A673 (cell line): ENCODE results near the gene PLEKHB2. TPM values are rescaled to one million over a fixed set of nuclear protein-coding genes. Genes with fewer than 3 reads are reported as not detected.
"Not testable (repeated sequence)": the region's sequence is repeated elsewhere in the genome, so short reads cannot be mapped to it uniquely, and the experiment has no call there.

Experiments
- BruUV-seq: library from RNA; stranded (reverse); fragments of 400-500 nt; replicated peaks from 2 replicates; lab custom pipeline; 2021; lab: Mats Ljungman, UMichigan
- CTCF ChIA-PET: fragments of 300-600 bp; sonication (Branson Sonifier 250); formaldehyde crosslinking; loops from one replicate; lab custom pipeline; 2022; ENCODE audit warnings: antibody characterized with exemption; lab: Charles Lee
- POLR2A ChIA-PET: fragments of 300-600 bp; sonication (Branson Sonifier 250); formaldehyde crosslinking; loops from one replicate; lab custom pipeline; 2022; ENCODE audit warnings: antibody characterized with exemption; ENCODE audit not compliant: low non-redundant PET; lab: Charles Lee
- DNase-seq: peaks from one replicate; pipeline ENCODE4 v3.0.0-alpha.2; 2015; ENCODE audit warnings: low spot score
- H3K27ac ChIP-seq: fragments of 200-600 bp; sonication (generic); 2 replicates; pipeline ENCODE4 v1.5.1; 2016; ENCODE audit warnings: mixed run types, low read depth, mild to moderate bottlenecking, mixed read lengths, antibody characterized with exemption, low read length; ENCODE audit not compliant: poor library complexity, severe bottlenecking
- H3K27me3 ChIP-seq: fragments of 200-600 bp; sonication (generic); replicated peaks from 2 replicates; pipeline ENCODE4 v1.6.1; 2017; ENCODE audit warnings: mixed run types, low read depth, mild to moderate bottlenecking, mixed read lengths, antibody characterized with exemption, low read length; ENCODE audit not compliant: insufficient read depth, poor library complexity
- H3K36me3 ChIP-seq: fragments of 200-600 bp; sonication (generic); 2 replicates; pipeline ENCODE4 v1.6.1; 2016; ENCODE audit warnings: mixed run types, mild to moderate bottlenecking, mixed read lengths, antibody characterized with exemption, low read length; ENCODE audit not compliant: insufficient read depth, poor library complexity, severe bottlenecking
- H3K4me1 ChIP-seq: fragments of 200-600 bp; sonication (generic); 2 replicates; pipeline ENCODE4 v1.6.1; 2017; ENCODE audit warnings: mixed run types, mild to moderate bottlenecking, mixed read lengths, antibody characterized with exemption, low read length; ENCODE audit not compliant: insufficient read depth, poor library complexity, severe bottlenecking
- H3K4me3 ChIP-seq: fragments of 200-600 bp; sonication (generic); 2 replicates; pipeline ENCODE4 v1.5.1; 2016; ENCODE audit warnings: low read depth, mixed run types, mild to moderate bottlenecking, mixed read lengths, low read length; ENCODE audit not compliant: poor library complexity, severe bottlenecking
- H3K9me3 ChIP-seq: fragments of 200-600 bp; sonication (generic); 2 replicates; pipeline ENCODE4 v1.6.1; 2016; ENCODE audit warnings: mixed run types, low read depth, mild to moderate bottlenecking, mixed read lengths, antibody characterized with exemption, low read length; ENCODE audit not compliant: poor library complexity, severe bottlenecking
- CTCF ChIP-seq: fragments of 300-800, 200-600 bp; sonication (generic); conservative IDR thresholded peaks from 2 replicates; pipeline ENCODE4 v1.5.1; 2017; ENCODE audit warnings: low read depth, mild to moderate bottlenecking, antibody characterized with exemption, low read length, moderate library complexity, mixed read lengths
- EZH2 ChIP-seq: fragments of 200-600 bp; sonication (generic); IDR thresholded peaks from 2 replicates; pipeline ENCODE4 v1.6.1; 2017; ENCODE audit warnings: borderline replicate concordance, low read depth, mild to moderate bottlenecking, mixed read lengths, antibody characterized with exemption, low read length; ENCODE audit not compliant: poor library complexity, severe bottlenecking
- intact Hi-C: fragments of 100-400 bp; cut with micrococcal nuclease; formaldehyde crosslinking; loops from one replicate; pipeline ENCODE4 v1.10.0; 2022; ENCODE audit not compliant: unreplicated experiment
- total RNA-seq: library from RNA; stranded (reverse); gene quantifications from 2 replicates; pipeline ENCODE4 v1.2.3, GENCODE V29; 2021

PLEKHB2 gene
- total RNA-seq, 1 experiment from 2014 or later, result 63.8 TPM

- BruUV-seq, result no TSS peak
- Histone ChIP-seq H3K27ac (no peak overlapping the region), H3K9me3 (no peaks in the 10 kb centered on the region), H3K4me1 (no peaks in the 10 kb centered on the region), H3K27me3 (peaks cover 4% of the 10 kb centered on the region), H3K4me3 (no peak overlapping the region), H3K36me3 (no peaks in the 10 kb centered on the region)
- CTCF ChIA-PET, result no interaction called here
- POLR2A ChIA-PET, result no interaction called here
- intact Hi-C loops, result loop anchor here (2.0 to 10.0 kb wide), 3 partner anchors 181 to 989 kb away; no protein-coding TSS in a partner anchor
- TF ChIP-seq CTCF (no peak), EZH2 (no peak)
- no peak for DNase-seq
These were observed 50.2 kb downstream of the PLEKHB2 start for GRCh38 chr2:131155208-131155855.

- ChIA-PET CTCF (no interaction called here), POLR2A (no interaction called here)
- no peak overlapping the region for H3K27ac ChIP-seq
- TF ChIP-seq EZH2, result no peak
- no peak for TF ChIP-seq CTCF
- peaks cover 4% of the 10 kb centered on the region for H3K27me3 ChIP-seq
- intact Hi-C loops, result loop anchor here (10.0 kb wide), 2 partner anchors 648 to 988 kb away; no protein-coding TSS in a partner anchor
- BruUV-seq, result no TSS peak
- no peaks in the 10 kb centered on the region for H3K4me1 ChIP-seq
- DNase-seq, result no peak
- H3K4me3 ChIP-seq, result no peak overlapping the region
- no peaks in the 10 kb centered on the region for H3K9me3 ChIP-seq
- no peaks in the 10 kb centered on the region for H3K36me3 ChIP-seq
These were observed 51.5 kb downstream of the PLEKHB2 start for GRCh38 chr2:131156452-131157149.

- H3K27ac ChIP-seq, H3K4me3 ChIP-seq, H3K9me3 ChIP-seq, POLR2A ChIA-PET, H3K4me1 ChIP-seq, CTCF ChIA-PET, H3K36me3 ChIP-seq, BruUV-seq, DNase-seq, intact Hi-C loops, H3K27me3 ChIP-seq: not testable (repeated sequence)
These were observed 60.4 kb downstream of the PLEKHB2 start for GRCh38 chr2:131165562-131165961.
